Measurements from ENCODE around the gene GALNT17.

DNA sequence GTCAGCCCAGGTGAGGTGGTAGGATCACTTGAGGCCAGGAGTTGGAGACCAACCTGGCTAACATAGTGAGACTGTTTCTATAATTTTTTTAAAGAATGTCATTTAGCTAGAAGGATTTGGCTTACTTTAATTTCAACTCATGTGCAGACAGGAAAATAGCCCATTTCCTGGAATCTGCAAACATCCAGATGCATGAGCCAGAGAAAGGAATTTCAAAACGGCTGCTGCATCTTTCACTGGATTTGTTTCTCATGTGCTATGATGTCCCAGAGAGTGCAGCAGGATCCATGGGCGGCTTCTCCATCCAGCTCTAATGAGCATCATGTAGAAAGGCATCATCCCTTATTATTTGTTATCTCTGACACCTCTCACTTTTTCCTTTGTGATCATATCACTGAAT lies 149.3 kb downstream of the GALNT17 start:
- no peak for TF ChIP-seq CTCF (optimal IDR thresholded peaks at IDR 0.05 in 1 of 3, IDR thresholded peaks at IDR 0.05 in 1 of 3, conservative IDR thresholded peaks at IDR 0.05 in 1 of 3; ENCODE audit: extremely low read depth in 1 of 3, insufficient read depth in 2 of 3, low read length in 3 of 3)
- TF ChIP-seq EZH2 (IDR thresholded peaks at IDR 0.05; ENCODE audit: low read length), result no peak
